Naive thymus-derived CD4-positive, alpha-beta T cell (primary cell): ENCODE results near the gene ANKRD42. TPM values are rescaled to one million over a fixed set of nuclear protein-coding genes. Genes with fewer than 3 reads are reported as not detected.

Experiments
- ATAC-seq: fragments of 150-1000 bp; cut with Tn5 transposase; 2 replicates; pipeline ENCODE4 v1.10.0; 2021; ENCODE audit warnings: mild to moderate bottlenecking, moderate library complexity
- CTCF ChIA-PET: fragments of 350-600 bp; sonication (Branson Sonifier 250); formaldehyde crosslinking; loops from one replicate; lab custom pipeline; 2021; ENCODE audit warnings: antibody characterized with exemption; lab: Charles Lee
- POLR2A ChIA-PET: fragments of 350-600 bp; sonication (Branson Sonifier 250); formaldehyde crosslinking; loops from one replicate; lab custom pipeline; 2021; ENCODE audit warnings: antibody characterized with exemption, inconsistent platforms; lab: Charles Lee
- DNase-seq, 9 donors: peaks; one replicate each; pipeline versions ENCODE4 v3.0.0 to v3.0.0-alpha.2; 2020 to 2022; ENCODE audit warnings: mixed read lengths in 1 of 9
- H3K27ac ChIP-seq: one replicate; pipeline ENCODE4 v1.7.0; 2013; ENCODE audit warnings: mild to moderate bottlenecking, low read depth, low read length, moderate library complexity
- H3K27me3 ChIP-seq, 2 donors: one replicate each; pipeline ENCODE4 v1.7.0; 2013; ENCODE audit warnings: low read length in 2 of 2, mild to moderate bottlenecking in 2 of 2, moderate library complexity in 2 of 2; ENCODE audit not compliant: control insufficient read depth in 2 of 2, insufficient read depth in 2 of 2
- H3K36me3 ChIP-seq, 3 experiments: 1 replicate in 2 of 3; 2 replicates in 1 of 3; pipeline ENCODE4 v1.7.0; 2013; ENCODE audit warnings: low read length in 3 of 3, mild to moderate bottlenecking in 3 of 3, moderate library complexity in 1 of 3; ENCODE audit not compliant: insufficient read depth in 3 of 3, control insufficient read depth in 2 of 3
- H3K4me1 ChIP-seq, 2 donors: one replicate each; pipeline ENCODE4 v1.7.0; 2013; ENCODE audit warnings: low read length in 2 of 2, mild to moderate bottlenecking in 2 of 2, moderate library complexity in 1 of 2; ENCODE audit not compliant: control insufficient read depth in 2 of 2, insufficient read depth in 2 of 2
- H3K4me3 ChIP-seq: 2 replicates; pipeline ENCODE4 v1.7.0; 2013; ENCODE audit warnings: mild to moderate bottlenecking, low read length
- H3K9me3 ChIP-seq, 3 experiments: 1 replicate in 2 of 3; 2 replicates in 1 of 3; pipeline ENCODE4 v1.7.0; 2013; ENCODE audit warnings: low read length in 3 of 3; ENCODE audit not compliant: control insufficient read depth in 2 of 3
- H3K27ac Mint-ChIP-seq, 9 donors: one replicate each; pipeline ENCODE4 v1.8.0; 2020 to 2022; ENCODE audit warnings: mixed read lengths in 9 of 9, mild to moderate bottlenecking in 8 of 9, moderate library complexity in 5 of 9, inconsistent platforms in 2 of 9
- H3K27me3 Mint-ChIP-seq, 5 donors: one replicate each; pipeline ENCODE4 v1.8.0; 2021 to 2022; ENCODE audit warnings: mixed read lengths in 5 of 5, mild to moderate bottlenecking in 1 of 5
- H3K36me3 Mint-ChIP-seq, 5 donors: one replicate each; pipeline ENCODE4 v1.8.0; 2020 to 2022; ENCODE audit warnings: mixed read lengths in 5 of 5, mild to moderate bottlenecking in 3 of 5, inconsistent platforms in 1 of 5
- H3K4me1 Mint-ChIP-seq, 7 donors: one replicate each; pipeline ENCODE4 v1.8.0; 2020 to 2022; ENCODE audit warnings: mixed read lengths in 7 of 7, mild to moderate bottlenecking in 3 of 7, inconsistent platforms in 1 of 7
- H3K4me3 Mint-ChIP-seq, 10 donors: one replicate each; pipeline ENCODE4 v1.8.0; 2020 to 2022; ENCODE audit warnings: mild to moderate bottlenecking in 10 of 10, mixed read lengths in 10 of 10, moderate library complexity in 6 of 10, inconsistent platforms in 2 of 10
- H3K9me3 Mint-ChIP-seq, 11 donors: one replicate each; pipeline ENCODE4 v1.8.0; 2020 to 2022; ENCODE audit warnings: mixed read lengths in 11 of 11, mild to moderate bottlenecking in 4 of 11, inconsistent platforms in 1 of 11, moderate library complexity in 1 of 11
- intact Hi-C, 2 donors: fragments of 100-400 bp; cut with micrococcal nuclease; formaldehyde crosslinking; loops; one replicate each; pipeline ENCODE4 v1.15.1; 2023
- polyA plus RNA-seq, 2 donors: library from polyadenylated mRNA; unstranded; fragments of 300-500 nt; fragmentation: Illumina TruSeq; gene quantifications; one replicate each; pipeline ENCODE4 v1.2.3, GENCODE V29; 2021
- total RNA-seq, 6 experiments: library from RNA in 5 of 6; stranded (reverse) in 5 of 6; gene quantifications; 1 replicate in 5 of 6; 2 replicates in 1 of 6; pipeline ENCODE4 v1.2.3 and lab custom pipeline; 2021 to 2026

The ANKRD42 gene
- total and polyA plus RNA-seq, 7 experiments from 2014 or later, result 3.1 to 10.9 (median 6.6) TPM

- ChIA-PET POLR2A (interaction anchor here (0.6 kb wide), 1 partner anchor 10 kb away, joined by 6 read pairs; no protein-coding TSS in a partner anchor), CTCF (no interaction called here)
- H3K4me3 ChIP-seq, result no peak overlapping the region
- no peak overlapping the region for H3K27ac ChIP-seq
- no peaks in the 10 kb centered on the region for H3K27me3 ChIP-seq
- intact Hi-C loops, result loop anchor here (2.0 to 10.0 kb wide), 2 partner anchors 555 to 1413 kb away; partner anchors contain the start of gene FAM181B (in 1 of the 2)
- no peak for ATAC-seq
- H3K9me3 Mint-ChIP-seq, result peaks cover 0 to 4% (median 0%) of the 10 kb centered on the region in 11 donors
- peaks cover 11 to 36% (median 30%) of the 10 kb centered on the region in 7 donors for H3K4me1 Mint-ChIP-seq
- H3K36me3 ChIP-seq, result peaks cover 0 to 7% (median 0%) of the 10 kb centered on the region in 3 experiments
- no peaks in the 10 kb centered on the region for H3K9me3 ChIP-seq
- peaks cover 0 to 14% (median 0%) of the 10 kb centered on the region in 5 donors for H3K27me3 Mint-ChIP-seq
- H3K27ac Mint-ChIP-seq, result peak overlapping the region in 4 of 9 donors; percentile 41 to 99 (median 88)
- peaks cover 14 to 18% of the 10 kb centered on the region in 2 donors for H3K4me1 ChIP-seq
- DNase-seq, result no peak
- peak overlapping the region in 1 of 10 donors; percentile 53 for H3K4me3 Mint-ChIP-seq
- H3K36me3 Mint-ChIP-seq, result peaks cover 0 to 10% (median 0%) of the 10 kb centered on the region in 5 donors
Measured at GRCh38 chr11:83287631-83288030, 94.1 kb downstream of the ANKRD42 start.

GRCh38 chr11:83292709-83293456, 99.4 kb downstream of the ANKRD42 start:
- Mint-ChIP-seq H3K27ac (no peak overlapping the region), H3K36me3 (no peaks in the 10 kb centered on the region), H3K27me3 (peaks cover 0 to 29% (median 4%) of the 10 kb centered on the region in 5 donors), H3K4me3 (peak overlapping the region in 8 of 10 donors; percentile 24 to 80 (median 63)), H3K9me3 (peaks cover 0 to 2% (median 0%) of the 10 kb centered on the region in 11 donors), H3K4me1 (peaks cover 2 to 6% (median 4%) of the 10 kb centered on the region in 7 donors)
- POLR2A ChIA-PET, result no interaction called here
- peak in 6 of 9 donors; percentile 23 to 41 (median 31) for DNase-seq
- Histone ChIP-seq H3K27ac (no peak overlapping the region), H3K9me3 (no peaks in the 10 kb centered on the region), H3K4me3 (no peak overlapping the region), H3K27me3 (no peaks in the 10 kb centered on the region), H3K36me3 (no peaks in the 10 kb centered on the region), H3K4me1 (no peaks in the 10 kb centered on the region)
- CTCF ChIA-PET, result interaction anchor here (0.5 to 3.0 kb wide), 4 partner anchors 12 to 388 kb away, joined by 3 to 9 read pairs (median 3); no protein-coding TSS in a partner anchor
- peak; percentile 85 for ATAC-seq
- intact Hi-C loops, result loop anchor here (1.0 to 2.0 kb wide), 3 partner anchors 431 to 528 kb away; no protein-coding TSS in a partner anchor

DNA sequence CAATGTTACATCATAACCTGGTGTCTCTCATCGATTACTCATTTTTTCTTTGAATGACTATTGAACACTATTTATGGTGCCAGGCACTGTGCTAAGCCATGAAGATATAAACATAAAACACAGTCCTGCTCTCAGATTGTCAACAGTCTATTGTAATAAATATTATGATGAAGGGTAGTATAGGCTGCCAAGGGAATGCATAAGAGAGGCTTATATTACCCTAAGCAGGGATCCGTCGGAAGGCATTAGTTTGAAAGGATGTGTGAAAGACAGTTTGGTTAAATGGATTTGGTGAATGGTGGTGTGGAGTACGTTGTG, 99.9 kb downstream of the ANKRD42 start:
- H3K27ac Mint-ChIP-seq, result no peak overlapping the region
- ATAC-seq (no peak), DNase-seq (no peak)
- H3K9me3 Mint-ChIP-seq, result peaks cover 0 to 2% (median 0%) of the 10 kb centered on the region in 11 donors
- POLR2A ChIA-PET, result no interaction called here
- peaks cover 2 to 6% (median 4%) of the 10 kb centered on the region in 7 donors for H3K4me1 Mint-ChIP-seq
- intact Hi-C loops, result loop anchor here (1.0 to 2.0 kb wide), 3 partner anchors 431 to 527 kb away; no protein-coding TSS in a partner anchor
- CTCF ChIA-PET, result interaction anchor here (0.6 to 3.0 kb wide), 3 partner anchors 9 to 171 kb away, joined by 3 to 9 read pairs (median 3); no protein-coding TSS in a partner anchor
- Histone ChIP-seq H3K36me3 (no peaks in the 10 kb centered on the region), H3K27me3 (no peaks in the 10 kb centered on the region), H3K4me3 (no peak overlapping the region), H3K27ac (no peak overlapping the region), H3K4me1 (no peaks in the 10 kb centered on the region), H3K9me3 (no peaks in the 10 kb centered on the region)
- H3K36me3 Mint-ChIP-seq, result no peaks in the 10 kb centered on the region
- H3K4me3 Mint-ChIP-seq, result no peak overlapping the region
- H3K27me3 Mint-ChIP-seq, result peaks cover 0 to 27% (median 4%) of the 10 kb centered on the region in 5 donors

GRCh38 chr11:83294208-83294607, 100.7 kb downstream of the ANKRD42 start:
- intact Hi-C loops, result no loop called here
- H3K36me3 ChIP-seq, result no peaks in the 10 kb centered on the region
- POLR2A ChIA-PET, result no interaction called here
- H3K4me3 Mint-ChIP-seq, result no peak overlapping the region
- no peaks in the 10 kb centered on the region for H3K36me3 Mint-ChIP-seq
- no peaks in the 10 kb centered on the region for H3K9me3 ChIP-seq
- ATAC-seq (no peak), DNase-seq (no peak)
- H3K4me1 ChIP-seq, result no peaks in the 10 kb centered on the region
- peaks cover 0 to 19% (median 4%) of the 10 kb centered on the region in 5 donors for H3K27me3 Mint-ChIP-seq
- H3K9me3 Mint-ChIP-seq, result peaks cover 0 to 2% (median 0%) of the 10 kb centered on the region in 11 donors
- no peak overlapping the region for H3K4me3 ChIP-seq
- H3K27ac Mint-ChIP-seq, result no peak overlapping the region
- H3K27ac ChIP-seq, result no peak overlapping the region
- H3K27me3 ChIP-seq, result no peaks in the 10 kb centered on the region
- H3K4me1 Mint-ChIP-seq, result peaks cover 2 to 6% (median 4%) of the 10 kb centered on the region in 7 donors
- CTCF ChIA-PET, result interaction anchor here (0.8 kb wide), 1 partner anchor 10 kb away, joined by 3 read pairs; no protein-coding TSS in a partner anchor

Other genes starting within 250 kb of the ANKRD42 start
- 10 to 100 TPM in 4 of 5 experiments, 1 to 10 TPM in 1; 7.4 to 50.2 (median 24.7) TPM for gene RAB30, start 121.8 kb upstream of the ANKRD42 start, total RNA-seq
- gene RAB30, start 121.8 kb upstream of the ANKRD42 start, polyA plus RNA-seq, result 10 to 100 TPM; 14.1 to 22.9 TPM
- gene PCF11, start 36.6 kb upstream of the ANKRD42 start, total RNA-seq, result 100 to 1,000 TPM in 4 of 5 experiments, 10 to 100 TPM in 1; 86.5 to 180 (median 172) TPM
- 10 to 100 TPM; 32.0 to 36.4 TPM for gene PCF11, start 36.6 kb upstream of the ANKRD42 start, polyA plus RNA-seq
- 10 to 100 TPM; 19.1 to 40.8 (median 27.8) TPM for gene CCDC90B, start 92.7 kb downstream of the ANKRD42 start, total RNA-seq
- gene CCDC90B, start 92.7 kb downstream of the ANKRD42 start, polyA plus RNA-seq, result 10 to 100 TPM; 50.1 to 60.2 TPM